Measurements from ENCODE around the gene CNMD. TPM values are rescaled to one million over a fixed set of nuclear protein-coding genes. Genes with fewer than 3 reads are reported as not detected.

Gene CNMD
- total RNA-seq, 1 donor, result not detected

Other genes with a start within 250 kb of the CNMD start
- 4.9 and 7.4 TPM in 2 replicates for gene HNRNPA1L2, start 97.4 kb downstream of the CNMD start, total RNA-seq (ENCODE audit: low replicate concordance)
- 46.4 and 52.1 TPM in 2 replicates for gene SUGT1, start 87.0 kb downstream of the CNMD start, total RNA-seq (ENCODE audit: low replicate concordance)
- not detected in 2 replicates for gene PCDH8, start 108.8 kb upstream of the CNMD start, total RNA-seq (ENCODE audit: low replicate concordance)

All from fibroblast of the aortic adventitia (primary cell).